GM19193 (cell line): Measurements from ENCODE around the gene TAPT1.

Experiments used
- POLR2A ChIP-seq: IDR thresholded peaks from 4 replicates; pipeline ENCODE4 v1.6.1; 2011; ENCODE audit not compliant: insufficient read depth, insufficient read length; ENCODE audit errors: extremely low read depth

Gene TAPT1

GRCh38 chr4:16205298-16206164 is 20.7 kb downstream of the TAPT1 start:
- no peak for TF ChIP-seq POLR2A

GRCh38 chr4:16204505-16204904 is 21.8 kb downstream of the TAPT1 start:
- no peak for TF ChIP-seq POLR2A

GRCh38 chr4:16203083-16203482 is 23.2 kb downstream of the TAPT1 start:
- TF ChIP-seq POLR2A, result no peak

- no peak for TF ChIP-seq POLR2A
These were observed 23.7 kb downstream of the TAPT1 start for GRCh38 chr4:16202598-16202997.

GRCh38 chr4:16199093-16199492 is 27.2 kb downstream of the TAPT1 start:
- TF ChIP-seq POLR2A, result no peak

GRCh38 chr4:16197876-16198665 is 28.2 kb downstream of the TAPT1 start:
- no peak for TF ChIP-seq POLR2A

GRCh38 chr4:16196482-16197393 is 29.5 kb downstream of the TAPT1 start:
- no peak for TF ChIP-seq POLR2A

- no peak for TF ChIP-seq POLR2A
These were observed 31.1 kb downstream of the TAPT1 start for GRCh38 chr4:16195209-16195608.

GRCh38 chr4:16194214-16194613 is 32.1 kb downstream of the TAPT1 start:
- no peak for TF ChIP-seq POLR2A

- no peak for TF ChIP-seq POLR2A
These were observed 33.4 kb downstream of the TAPT1 start for GRCh38 chr4:16192631-16193518.

- TF ChIP-seq POLR2A, result no peak
These were observed 34.2 kb downstream of the TAPT1 start for GRCh38 chr4:16192057-16192456.

- no peak for TF ChIP-seq POLR2A
These were observed 38.8 kb downstream of the TAPT1 start for GRCh38 chr4:16187455-16187854.

GRCh38 chr4:16186986-16187385 is 39.3 kb downstream of the TAPT1 start:
- TF ChIP-seq POLR2A, result no peak

GRCh38 chr4:16183604-16184003 is 42.7 kb downstream of the TAPT1 start:
- TF ChIP-seq POLR2A, result no peak
